Effector CD8-positive, alpha-beta T cell (primary cell): ENCODE measurements around the gene ATP2B2.

Source experiments
- DNase-seq: peaks from one replicate; lab custom pipeline; 2025; lab: John Stamatoyannopoulos, UW

The ATP2B2 gene

DNA sequence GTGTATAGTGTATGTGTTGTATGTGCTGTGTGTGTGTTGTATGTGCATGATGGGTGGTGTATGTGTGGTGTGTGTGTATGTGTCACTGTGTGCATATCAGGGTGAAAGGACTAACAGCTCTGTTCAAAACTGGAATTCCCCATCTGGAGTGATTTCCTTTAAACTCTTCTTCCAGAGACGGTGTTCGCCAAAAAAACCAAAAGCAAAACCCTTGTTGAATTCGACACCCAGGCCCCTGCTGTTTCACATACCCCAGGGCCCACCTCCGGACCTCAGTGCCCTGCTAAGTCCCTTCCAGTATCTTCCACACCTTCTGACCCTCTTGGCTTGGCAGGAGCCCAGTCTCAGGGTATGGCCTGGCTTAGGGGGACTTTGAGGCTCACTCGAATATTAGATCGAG is 139.6 kb downstream of the ATP2B2 start:
- no peak for DNase-seq

DNA sequence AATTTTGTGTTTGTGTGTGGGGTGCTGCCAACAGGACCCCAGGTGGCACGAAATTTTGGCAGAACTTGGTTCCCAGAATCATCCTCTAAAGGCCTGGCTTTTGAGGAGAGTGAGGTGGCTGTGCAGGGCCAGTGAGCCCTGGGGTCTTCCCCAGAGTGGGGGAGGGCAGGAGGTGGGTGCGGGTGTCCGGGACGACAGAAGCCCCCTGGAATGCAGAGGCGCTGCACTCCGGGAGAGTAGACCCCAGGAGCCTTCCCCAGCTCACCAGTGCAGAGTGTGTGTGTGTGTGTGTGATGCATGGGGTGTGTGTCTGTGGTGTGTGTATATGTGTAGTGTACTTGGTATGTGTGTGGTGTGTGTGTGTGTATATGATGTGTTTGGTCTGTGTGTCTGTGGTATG is 140.1 kb downstream of the ATP2B2 start:
- no peak for DNase-seq

DNA sequence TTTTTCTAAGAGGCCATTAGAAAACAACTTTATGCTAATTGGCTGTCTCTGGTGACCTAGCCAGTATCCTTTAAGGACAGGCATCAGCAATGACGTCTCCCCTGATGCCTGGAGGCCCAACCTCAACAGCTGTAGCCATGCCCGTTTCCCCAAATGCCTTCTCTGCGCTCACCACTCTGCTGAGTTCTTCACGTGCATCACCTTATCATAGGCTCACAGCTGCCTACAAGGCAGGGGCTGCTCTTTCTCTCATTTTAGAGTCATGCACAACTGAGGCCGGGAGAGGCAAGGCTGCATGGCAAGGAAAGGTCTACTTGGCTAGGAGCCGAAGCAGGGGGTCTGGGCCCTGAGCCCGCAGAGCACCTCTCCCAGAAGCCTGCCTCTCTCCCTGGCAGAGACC is 140.6 kb downstream of the ATP2B2 start:
- no peak for DNase-seq

DNA sequence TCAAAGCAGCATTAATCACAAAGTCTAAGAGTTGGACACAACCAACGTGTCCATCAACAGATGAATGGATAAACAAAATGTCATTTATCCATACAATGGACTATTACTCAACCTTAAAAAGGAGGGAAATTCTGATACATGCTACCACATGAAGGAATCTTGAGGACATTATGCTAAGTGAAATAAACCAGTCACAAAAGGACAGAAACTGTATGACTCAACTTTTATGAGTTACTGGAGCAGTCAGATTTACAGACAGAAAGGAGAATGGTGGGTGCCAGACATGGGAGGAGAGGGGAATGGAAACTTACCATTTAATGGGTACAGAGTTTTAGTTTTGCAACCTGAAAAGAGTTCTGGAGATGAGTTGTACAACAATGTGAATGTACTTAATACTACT is 141.5 kb downstream of the ATP2B2 start:
- no peak for DNase-seq

DNA sequence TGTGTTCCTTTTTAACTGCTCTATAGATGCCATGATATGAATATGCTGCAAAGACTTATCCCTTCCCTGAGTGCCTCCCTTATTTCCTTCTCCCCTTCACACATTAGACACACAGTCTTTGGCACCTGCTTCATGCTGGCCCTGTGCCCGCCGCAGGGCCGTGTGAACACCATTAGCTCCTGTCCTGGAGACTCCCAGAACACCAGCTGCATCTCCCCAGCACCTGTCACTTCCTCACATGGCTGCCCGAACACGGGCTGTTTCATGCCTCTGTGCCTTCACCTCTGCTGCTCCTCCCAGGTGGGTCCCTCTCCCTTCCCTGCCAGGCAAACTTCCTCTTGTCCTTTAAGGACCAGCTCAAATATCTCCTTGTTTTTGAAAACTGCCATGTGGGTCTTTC is 144.0 kb downstream of the ATP2B2 start:
- DNase-seq: no peak

DNA sequence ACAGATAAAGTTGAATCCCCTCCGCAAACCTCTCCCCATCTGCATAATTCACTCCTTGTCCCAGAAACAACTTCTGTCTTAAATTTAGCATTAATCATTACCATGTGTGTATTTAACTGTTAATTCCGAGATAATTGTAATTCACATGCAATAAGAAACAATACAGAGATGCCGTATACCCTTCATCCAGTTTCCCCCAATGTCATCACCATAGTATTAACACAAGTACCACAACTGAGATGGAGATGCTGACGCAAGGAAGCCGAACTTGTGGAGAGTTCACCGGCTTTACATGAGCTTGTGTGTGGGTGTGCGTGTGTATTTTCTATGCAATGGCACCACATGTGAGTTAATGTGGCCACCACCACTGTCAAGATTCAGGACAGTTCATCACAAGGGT is 144.9 kb downstream of the ATP2B2 start:
- DNase-seq: no peak

DNA sequence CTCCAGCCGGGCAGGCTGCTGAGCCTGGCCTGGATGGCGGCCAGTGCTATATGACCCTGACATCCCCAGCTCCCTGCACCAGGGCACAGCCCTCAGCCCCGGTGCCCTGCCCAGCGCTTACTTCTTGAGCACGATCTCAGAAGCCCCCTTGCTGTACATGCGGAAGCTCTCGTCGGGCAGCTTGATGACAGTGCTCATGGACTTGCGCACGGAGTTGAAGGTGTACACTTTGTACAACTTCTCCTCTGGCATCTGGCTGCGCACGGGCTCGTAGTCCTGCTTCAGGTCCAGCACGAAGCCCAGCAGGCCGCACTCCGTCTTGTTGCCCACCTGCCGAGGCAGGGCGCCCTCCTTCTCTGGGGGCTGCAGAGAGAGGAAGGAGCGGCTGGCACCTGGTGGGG is 145.6 kb downstream of the ATP2B2 start:
- DNase-seq: no peak

DNA sequence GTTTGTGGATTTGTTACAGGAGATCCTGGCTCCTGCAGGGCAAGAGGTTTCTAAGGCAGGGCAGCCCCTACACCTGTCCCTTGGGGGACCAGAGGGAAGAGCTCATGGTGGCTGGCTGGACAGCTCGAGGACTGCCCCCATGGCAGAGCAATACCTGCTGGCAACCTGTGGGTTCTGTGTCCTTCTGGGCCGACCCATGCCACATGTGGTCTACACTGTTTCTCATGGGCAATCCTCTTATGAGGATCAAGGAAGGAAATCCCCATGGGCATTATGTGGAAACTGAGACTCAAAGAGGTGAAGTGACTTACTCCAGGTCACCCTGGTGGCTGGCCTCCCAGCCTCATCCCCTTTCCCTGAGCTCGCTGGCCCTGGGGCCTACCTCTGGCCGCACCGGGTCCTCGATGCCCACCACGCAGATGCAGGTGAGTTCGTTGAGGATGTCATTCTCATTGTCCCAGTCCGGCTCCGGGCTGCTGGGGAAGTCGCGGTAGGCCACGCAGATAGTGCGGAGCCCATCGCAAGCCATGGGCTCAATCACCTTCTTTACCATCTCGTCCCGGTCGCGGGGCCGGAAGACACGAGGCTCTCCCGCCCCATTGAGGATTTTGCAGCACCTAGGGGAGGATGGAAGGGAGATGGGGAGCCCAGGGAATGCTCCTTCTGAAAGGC is 146.9 kb downstream of the ATP2B2 start:
- DNase-seq: no peak

DNA sequence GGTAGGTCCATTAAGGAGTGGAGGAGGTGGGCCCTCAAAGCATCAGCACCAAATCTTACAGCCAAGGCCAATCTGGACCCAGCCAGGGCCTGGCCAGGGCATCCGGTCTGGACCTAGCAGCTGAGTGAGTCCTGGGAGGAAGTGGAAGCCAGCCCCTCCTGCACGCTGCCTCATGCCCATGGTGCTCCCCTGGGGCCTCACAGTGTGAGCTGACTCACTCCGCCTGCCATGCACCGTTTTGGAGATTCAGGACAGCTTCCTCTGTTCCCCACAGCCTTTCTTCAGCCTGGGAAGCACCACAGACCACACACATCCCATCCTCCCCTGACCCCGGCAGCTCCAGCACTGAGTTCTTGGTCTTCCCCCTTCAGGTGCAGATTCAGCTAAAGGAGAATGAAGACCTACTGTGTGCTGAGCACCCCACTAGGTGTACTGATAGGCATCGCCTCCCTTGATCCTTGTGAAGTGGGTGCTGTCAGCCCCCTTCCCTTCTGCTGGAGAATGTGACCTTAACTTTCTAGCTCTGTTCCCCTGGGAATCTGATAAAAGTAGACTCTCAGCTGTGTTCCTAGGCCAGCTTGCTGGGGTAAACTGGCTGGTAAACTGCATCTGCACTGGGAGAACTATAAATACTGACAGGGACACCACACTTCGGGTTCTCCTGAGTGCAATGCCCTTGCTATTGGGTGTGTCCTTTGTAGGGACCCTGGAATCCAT is 147.6 kb downstream of the ATP2B2 start:
- DNase-seq: no peak

DNA sequence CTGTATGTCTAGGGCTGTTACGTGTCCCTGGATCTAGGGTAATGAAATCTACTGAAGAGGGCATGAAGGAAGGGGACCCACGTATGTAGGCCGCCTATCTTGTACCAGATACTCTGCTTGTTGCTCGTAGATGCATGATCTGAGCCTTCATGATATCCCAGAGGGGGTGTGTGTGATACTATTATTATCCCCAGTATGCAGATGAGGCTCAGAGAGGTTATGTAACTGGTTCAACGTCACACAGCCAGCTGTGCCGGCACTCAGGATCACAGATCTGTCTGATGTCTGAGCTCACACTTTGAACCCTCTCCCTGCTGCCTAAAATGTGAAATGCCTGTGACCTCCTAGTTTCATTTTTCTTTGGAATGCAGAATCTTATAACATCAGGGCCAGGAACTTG is 148.3 kb downstream of the ATP2B2 start:
- DNase-seq: no peak

DNA sequence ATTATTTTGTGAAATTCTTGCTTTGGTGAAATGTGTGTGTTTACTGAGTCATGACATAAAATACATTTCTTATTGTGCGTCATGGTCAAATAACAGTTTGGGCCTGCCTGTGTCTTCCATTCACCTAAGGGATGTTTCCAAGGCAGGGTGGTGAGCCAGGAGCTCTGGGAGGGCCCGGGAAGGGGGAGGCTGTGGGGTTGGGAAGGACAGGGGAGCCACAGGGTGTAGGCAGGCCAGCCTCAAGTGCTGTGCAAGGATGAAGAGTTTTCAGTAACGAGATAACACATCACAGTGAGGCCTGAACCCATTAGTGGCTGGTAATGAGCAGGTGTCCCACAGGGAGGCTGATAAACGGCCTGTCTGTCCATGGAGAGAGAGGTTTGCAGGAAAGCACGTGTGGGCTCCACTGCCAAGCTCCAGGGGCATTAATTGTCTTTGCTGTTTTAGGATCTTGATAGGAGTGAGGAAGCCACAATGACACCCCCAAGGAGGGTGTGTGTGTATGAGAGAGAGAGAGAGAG is 148.9 kb downstream of the ATP2B2 start:
- DNase-seq: no peak

DNA sequence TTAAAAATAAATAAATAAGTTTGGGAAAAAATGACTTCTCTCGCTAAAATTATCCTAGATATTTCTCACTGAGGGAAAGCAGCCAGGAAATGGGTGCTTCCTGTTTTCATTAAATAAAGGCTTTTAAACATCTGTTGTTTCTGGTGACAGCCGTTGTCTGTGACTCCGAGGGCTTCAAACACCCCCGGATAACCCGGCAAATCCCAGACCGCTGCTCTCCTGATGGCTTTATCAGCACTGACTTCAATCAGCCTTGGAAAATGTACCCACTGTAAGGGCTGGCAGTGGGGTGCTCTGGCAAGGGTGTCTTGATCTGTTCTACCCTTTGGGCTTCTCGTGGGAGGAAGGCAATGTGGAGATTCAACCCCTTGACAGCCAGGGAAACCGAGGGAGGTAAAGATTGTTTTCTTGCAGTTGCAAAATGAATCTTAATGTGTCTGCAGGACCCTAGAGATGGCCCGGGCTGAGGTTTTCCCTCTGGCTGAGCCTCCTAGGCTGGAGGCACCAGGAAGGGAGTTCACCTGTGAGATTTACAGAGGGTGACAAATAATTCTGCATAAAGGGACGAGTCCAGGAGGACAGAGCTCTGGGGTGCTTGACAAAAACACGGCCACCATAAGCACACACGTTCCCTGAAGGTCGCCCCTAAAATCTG is 150.9 kb downstream of the ATP2B2 start:
- DNase-seq: no peak

DNA sequence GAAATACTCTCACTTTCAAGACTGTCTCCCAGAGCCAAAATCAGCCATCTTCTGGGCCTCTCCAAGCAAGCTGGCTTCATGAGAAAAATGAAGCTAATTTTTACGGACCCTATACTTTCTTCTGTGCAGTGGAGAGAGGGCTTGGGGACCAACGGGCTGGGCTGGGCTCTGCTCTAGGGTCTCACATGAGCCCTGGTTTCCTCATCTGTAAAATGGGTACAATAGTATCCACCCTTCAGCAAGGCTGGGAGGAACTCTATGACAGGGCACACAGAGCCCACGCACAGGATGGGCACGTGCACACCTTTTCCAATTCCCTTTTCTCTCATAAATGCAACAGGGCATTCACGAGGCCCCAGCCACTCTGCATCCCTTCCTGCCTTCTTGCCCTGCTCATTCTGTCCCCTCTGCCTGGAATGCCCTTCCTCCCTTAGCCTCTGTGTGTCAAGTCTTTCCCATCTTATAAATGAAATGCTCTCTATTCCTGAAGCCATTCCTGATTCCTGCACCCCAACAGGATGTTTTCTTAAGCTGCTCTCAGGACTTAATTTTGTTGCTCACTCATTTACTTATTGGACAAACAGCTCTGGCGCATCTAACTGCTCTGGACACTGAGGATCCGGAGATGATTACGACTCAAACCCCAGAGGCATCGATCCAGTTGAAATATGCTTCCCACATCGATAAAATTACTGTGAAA is 151.6 kb downstream of the ATP2B2 start:
- no peak for DNase-seq

DNA sequence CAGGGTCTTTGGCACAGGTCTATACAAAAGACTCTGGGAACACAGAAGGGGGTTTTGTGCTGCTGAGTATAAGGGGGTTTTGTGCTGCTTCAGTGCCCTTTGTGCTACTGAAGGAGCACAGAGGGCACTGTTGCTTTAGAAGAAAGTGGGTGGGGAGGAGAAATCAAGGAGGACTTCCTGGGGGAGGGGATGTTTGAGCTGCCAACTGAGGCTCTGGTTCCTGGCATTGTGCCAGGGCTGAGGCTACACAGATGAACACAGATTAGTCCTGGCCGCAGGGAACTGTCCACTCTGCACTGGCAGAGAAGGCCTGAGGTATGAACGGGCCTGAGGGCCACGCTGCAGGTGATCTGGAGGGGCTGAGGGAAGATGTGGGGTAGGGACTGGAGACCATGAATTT is 152.2 kb downstream of the ATP2B2 start:
- DNase-seq: no peak

DNA sequence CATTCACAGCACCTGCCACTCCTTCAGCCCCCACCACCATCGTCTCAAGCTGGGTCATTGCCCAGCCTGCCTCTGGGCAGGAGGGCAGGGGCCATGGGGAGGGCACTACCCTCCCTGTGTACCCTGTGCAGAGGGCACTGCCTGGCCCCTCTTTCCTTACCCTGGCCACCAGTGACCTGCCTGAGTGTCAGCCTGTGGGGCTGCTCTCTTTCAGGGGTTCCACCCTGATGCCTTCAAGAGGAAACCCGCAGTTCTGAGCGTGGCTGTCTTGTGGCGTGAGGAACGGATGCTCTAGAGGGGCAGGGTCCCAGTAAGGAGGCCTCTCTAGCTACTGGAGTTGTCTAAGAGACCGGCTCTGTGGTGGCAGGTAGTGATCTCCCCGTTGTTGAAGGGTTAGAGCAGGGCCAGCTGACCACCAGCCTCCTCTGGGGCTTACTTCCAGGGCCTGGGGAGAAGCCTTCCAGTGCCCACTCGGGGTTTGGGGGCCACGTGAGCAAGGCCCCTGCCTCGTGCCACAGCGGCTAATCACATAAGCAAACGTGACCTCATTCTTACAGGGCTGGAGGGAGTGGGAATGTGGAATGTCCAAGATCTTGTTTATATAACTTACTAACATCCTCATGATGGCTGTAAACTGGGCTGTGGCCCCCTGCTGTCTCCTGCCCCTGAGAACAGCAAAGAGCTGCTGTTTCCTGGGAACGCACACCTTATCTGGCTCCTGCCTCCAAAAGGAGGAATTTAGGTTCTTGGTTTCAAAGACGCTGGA is 153.1 kb downstream of the ATP2B2 start:
- DNase-seq: no peak

DNA sequence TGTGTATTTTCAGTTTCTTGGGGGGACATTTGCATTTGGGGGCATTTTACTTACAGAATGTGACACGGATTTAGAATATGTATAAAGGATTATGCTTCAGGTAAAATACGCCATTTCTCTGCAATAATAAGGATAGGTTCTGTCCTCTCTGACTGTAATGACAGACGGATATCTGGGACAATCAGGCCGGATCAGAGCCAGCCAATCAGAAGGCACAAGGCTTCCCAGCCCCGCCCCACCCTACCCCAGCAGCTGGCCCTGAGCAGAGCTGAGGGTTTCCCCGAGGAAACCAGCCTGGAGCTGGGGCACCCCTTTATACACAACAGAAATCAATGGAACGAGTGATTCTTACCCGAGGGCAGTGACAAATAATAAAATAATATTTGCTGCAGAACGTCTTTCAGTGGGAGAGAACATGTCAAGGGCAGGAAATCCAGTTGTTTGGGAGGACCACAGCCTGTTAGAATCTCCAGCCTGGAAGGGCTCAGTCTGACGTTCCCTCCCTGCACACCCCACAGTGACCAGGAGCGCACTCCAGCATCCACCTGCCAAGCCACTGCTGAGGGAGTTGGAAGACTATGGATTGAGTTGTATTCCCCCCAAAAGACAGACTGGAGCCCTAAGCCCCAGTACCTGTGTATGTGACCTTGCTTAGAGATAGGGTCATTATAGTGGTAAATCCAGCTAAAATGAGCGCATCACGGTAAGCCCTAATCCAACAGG is 154.2 kb downstream of the ATP2B2 start:
- no peak for DNase-seq

DNA sequence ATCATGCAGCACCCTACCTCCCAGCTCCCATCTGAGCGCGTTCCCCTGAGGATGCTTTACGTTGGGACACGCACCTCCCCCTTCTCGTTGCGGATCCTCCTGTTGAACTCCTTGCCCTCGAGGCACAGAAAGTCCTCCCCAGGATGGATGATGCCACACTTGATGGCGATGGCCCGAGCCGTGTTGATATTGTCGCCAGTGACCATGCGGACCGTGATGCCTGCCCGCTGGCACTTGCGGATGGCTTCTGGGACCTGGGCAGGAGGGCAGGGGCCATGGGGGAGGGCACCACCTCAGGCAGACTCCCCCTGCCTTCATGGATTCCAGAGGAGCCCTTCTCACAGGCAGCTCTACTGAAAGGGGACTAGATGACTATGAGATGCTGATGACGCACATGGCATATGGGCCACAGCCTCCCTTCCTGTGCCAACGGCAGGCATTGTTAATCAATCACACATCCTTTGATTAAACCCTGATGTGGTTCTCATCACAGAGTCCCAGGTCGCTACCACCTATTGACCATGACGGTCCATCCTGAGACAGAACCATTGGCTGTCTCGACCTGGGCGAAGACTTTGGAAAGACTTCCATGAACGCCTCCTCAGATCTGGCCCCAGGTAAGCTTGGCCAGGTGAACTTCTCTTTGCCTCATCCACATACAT is 154.9 kb downstream of the ATP2B2 start:
- DNase-seq: no peak

DNA sequence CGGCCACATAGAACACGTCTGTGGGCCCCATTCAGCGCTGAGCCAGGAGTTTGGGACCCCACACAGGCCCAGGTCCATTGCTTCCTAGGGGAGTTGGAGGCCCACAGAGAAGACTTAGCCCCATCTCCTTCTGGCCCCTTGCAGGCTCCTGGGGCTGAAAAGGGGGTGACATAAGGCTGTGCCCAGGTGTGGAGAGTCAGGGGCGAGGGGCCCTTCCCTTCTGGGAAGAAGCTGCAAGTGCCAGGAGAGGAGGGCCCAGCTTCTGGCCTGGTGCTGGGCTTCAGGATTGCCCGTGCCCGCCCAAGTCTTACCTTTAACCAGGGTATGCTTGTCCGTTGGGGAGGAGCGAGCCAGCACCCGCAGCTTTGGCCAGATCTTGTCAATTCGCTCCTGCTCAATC is 155.6 kb downstream of the ATP2B2 start:
- no peak for DNase-seq

DNA sequence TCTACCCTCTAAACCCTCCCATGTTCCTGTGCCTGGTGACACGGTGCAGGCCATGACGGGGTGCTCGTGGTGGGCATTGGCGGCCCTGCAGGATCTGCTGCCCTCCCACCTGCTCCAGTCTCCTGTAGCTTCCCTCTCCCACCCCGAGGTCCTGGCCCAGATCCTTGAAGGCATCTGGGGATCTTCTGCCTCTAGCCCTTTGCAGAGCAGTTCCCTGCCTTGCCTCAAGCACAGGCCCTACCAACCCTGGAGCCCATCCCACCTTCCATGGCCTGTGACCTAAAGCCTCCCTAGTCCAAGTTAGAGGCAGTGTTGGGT is 157.0 kb downstream of the ATP2B2 start:
- DNase-seq: no peak

DNA sequence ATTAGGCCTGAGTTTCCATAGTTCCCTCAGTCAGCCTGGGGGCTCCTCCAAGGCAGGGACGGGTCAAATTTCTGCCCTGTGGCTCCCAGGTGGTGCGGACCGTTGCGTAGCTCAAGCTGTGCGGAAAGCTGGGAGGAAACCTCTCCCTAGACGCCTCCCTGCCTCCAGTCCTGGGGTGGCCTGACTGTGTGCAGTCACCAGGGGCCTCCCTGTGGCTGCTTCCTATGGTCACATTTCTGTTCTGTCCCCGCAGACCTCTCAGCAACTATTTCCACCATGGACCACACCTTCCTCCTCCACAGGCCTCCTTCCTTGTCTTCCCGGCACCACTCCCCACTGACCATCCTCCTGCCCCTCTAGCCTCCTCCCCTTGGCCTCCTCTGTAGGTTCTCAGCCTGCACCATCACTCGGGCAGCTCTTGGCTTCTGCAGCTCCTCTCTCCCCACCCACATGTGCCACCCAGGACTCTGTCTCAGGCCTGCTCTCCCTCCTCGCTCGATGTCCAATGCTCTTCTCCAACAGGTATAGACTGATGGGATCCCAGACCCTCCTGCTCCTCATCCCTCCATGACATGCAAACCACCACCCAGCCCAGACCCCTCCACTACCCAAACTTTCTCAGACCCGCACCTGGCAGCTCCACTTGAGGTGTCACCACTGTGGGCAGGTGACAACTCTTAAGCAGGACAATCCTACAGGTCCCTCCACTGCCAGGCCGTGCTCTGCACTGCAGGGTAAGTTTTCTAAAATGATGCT is 157.6 kb downstream of the ATP2B2 start:
- DNase-seq: no peak
